Measurements from ENCODE around the gene SHISA9. TPM values are rescaled to one million over a fixed set of nuclear protein-coding genes. Genes with fewer than 3 reads are reported as not detected.

Gene SHISA9
- total and polyA plus RNA-seq, 8 donors = 0.03 to 0.21 (median 0.10) TPM; not detected in 2

DNA sequence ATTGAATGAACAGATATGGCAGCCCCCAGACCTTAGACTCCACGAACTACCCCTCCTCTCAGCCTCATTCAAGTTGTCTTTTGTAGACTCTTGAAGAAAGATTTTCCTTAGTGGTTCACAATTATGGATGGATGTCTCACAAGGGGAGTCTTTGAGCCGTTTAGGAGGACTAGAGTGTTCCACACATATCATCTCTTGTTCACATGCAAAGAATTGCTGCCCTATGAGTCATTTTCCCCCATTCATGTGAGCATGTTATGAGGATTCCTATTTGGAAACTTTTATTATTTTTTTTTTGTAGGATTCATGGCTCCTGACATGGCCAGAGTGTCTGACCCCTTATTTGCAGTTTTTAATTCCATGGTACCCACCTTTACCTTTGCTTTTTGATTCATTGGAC lies 237.1 kb downstream of the SHISA9 start:
- DNase-seq = no peak
- intact Hi-C loops (cut with DNase I) = no loop called here
- Histone ChIP-seq H3K36me3 (no peaks in the 10 kb centered on the region), H3K27ac (no peak overlapping the region), H3K4me3 (no peak overlapping the region), H3K4me1 (no peaks in the 10 kb centered on the region), H3K27me3 (no peaks in the 10 kb centered on the region), H3K9me3 (peaks cover 0 to 2% of the 10 kb centered on the region in 2 donors)
- ATAC-seq = no peak
- TF ChIP-seq, protein P1, sequence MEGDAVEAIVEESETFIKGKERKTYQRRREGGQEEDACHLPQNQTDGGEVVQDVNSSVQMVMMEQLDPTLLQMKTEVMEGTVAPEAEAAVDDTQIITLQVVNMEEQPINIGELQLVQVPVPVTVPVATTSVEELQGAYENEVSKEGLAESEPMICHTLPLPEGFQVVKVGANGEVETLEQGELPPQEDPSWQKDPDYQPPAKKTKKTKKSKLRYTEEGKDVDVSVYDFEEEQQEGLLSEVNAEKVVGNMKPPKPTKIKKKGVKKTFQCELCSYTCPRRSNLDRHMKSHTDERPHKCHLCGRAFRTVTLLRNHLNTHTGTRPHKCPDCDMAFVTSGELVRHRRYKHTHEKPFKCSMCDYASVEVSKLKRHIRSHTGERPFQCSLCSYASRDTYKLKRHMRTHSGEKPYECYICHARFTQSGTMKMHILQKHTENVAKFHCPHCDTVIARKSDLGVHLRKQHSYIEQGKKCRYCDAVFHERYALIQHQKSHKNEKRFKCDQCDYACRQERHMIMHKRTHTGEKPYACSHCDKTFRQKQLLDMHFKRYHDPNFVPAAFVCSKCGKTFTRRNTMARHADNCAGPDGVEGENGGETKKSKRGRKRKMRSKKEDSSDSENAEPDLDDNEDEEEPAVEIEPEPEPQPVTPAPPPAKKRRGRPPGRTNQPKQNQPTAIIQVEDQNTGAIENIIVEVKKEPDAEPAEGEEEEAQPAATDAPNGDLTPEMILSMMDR (IDR thresholded peaks at IDR 0.05) = no peak

DNA sequence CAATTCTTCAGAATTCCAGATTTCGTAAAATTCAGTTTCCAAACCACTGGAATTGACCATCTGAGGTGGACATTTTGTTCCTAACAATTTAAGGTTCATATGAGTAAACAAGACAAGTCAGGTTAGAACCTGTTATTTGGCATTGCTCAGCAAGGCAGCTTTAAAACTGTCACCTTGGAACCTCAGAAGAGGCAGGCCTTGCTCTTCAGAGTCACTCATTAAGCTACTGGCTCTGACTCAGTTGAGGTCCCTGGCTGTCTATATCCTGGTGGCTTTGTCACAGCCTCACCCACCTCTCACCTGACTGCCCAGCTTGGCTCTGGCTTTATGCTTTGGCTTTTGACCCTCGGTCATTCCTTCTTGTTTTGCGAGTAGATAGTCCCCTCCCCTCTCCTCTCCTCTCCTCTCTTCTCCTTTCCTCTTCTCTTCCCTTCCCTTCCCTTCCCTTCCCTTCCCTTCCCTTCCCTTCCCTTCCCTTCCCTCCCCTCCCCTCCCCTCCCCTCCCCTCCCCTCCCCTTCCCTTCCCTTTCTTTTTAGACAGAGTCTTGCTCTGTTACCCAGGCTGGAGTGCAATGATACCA lies 238.4 kb downstream of the SHISA9 start:
- Histone ChIP-seq H3K4me3 (no peak overlapping the region), H3K9me3 (no peaks in the 10 kb centered on the region), H3K27ac (no peak overlapping the region), H3K4me1 (no peaks in the 10 kb centered on the region), H3K36me3 (no peaks in the 10 kb centered on the region), H3K27me3 (no peaks in the 10 kb centered on the region)
- intact Hi-C loops (cut with DNase I) = no loop called here
- TF ChIP-seq, protein P1 (IDR thresholded peaks at IDR 0.05) = no peak
- ATAC-seq (no peak), DNase-seq (no peak)

DNA sequence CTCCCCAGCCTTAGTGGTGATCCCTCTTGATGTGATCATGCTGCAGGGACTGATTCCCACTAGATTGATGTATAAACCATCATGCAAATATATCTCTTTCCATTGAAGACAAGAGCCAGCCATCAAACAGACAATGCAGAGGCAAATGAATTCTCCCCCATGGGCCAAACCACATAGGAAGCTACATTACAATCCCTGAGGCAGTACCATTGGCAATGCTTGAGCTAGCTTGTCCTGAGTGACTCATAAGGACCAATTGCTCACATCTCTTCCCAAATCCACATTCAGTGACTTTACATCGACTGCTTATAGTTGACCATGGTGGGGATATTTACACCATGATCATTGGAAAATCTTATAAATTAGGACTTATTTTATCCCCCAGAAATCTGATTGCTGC lies 242.2 kb downstream of the SHISA9 start:
- ATAC-seq = no peak
- intact Hi-C loops (cut with DNase I) = no loop called here
- Histone ChIP-seq H3K9me3 (no peaks in the 10 kb centered on the region), H3K27ac (no peak overlapping the region), H3K27me3 (no peaks in the 10 kb centered on the region), H3K4me3 (no peak overlapping the region), H3K36me3 (no peaks in the 10 kb centered on the region), H3K4me1 (no peaks in the 10 kb centered on the region)
- TF ChIP-seq, protein P1 (IDR thresholded peaks at IDR 0.05) = no peak
- DNase-seq = no peak

DNA sequence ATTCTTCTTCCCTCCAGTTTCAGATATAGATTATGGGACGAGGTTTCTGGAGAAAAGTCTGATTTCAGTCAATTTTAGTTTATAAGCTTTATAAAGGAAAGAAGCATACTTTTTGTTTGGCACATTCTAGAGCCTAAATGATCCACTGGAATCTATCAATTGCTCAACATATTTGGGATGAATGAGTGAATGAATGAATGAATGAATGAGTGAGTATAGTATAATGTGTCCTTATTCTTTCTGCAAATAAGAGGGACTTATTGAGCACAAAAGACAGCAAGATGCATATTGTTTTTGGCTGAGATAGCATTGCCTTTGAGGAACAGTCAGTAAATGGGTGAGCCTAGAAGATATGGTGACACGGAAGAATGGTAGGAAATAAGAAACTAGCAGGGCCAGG lies 245.4 kb downstream of the SHISA9 start:
- DNase-seq (no peak), ATAC-seq (no peak)
- no peaks in the 10 kb centered on the region for H3K36me3 ChIP-seq
- H3K27ac ChIP-seq = no peak overlapping the region
- intact Hi-C loops (cut with DNase I) = no loop called here
- no peaks in the 10 kb centered on the region for H3K27me3 ChIP-seq
- no peak overlapping the region for H3K4me3 ChIP-seq
- TF ChIP-seq, protein P1 (IDR thresholded peaks at IDR 0.05) = no peak
- H3K4me1 ChIP-seq = no peaks in the 10 kb centered on the region
- no peaks in the 10 kb centered on the region for H3K9me3 ChIP-seq

DNA sequence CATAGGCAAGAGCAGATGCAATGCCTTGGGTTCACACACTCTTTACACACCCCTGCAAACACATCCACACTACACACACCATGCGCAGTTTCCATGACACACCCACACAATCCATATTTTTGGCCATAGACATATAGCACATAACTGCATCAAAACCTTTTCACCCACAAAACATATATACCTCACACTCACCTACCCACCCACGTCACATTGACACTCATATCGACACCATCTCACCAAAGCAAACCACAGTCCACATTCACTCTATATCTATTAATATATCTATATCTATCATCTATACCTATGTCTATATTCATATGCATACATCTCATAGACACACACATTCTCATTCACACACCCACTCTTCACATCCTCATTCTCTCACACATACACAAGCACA lies 246.9 kb downstream of the SHISA9 start:
- Histone ChIP-seq H3K27ac (no peak overlapping the region), H3K4me1 (no peaks in the 10 kb centered on the region), H3K4me3 (no peak overlapping the region), H3K9me3 (no peaks in the 10 kb centered on the region), H3K27me3 (no peaks in the 10 kb centered on the region), H3K36me3 (no peaks in the 10 kb centered on the region)
- ATAC-seq (no peak), DNase-seq (no peak)
- intact Hi-C loops (cut with DNase I) = no loop called here
- TF ChIP-seq, protein P1 (IDR thresholded peaks at IDR 0.05) = no peak

Data from left lung (tissue), 10 donors.